Keratinocyte (primary cell): ENCODE measurements around the gene HEXIM1. TPM values are rescaled to one million over a fixed set of nuclear protein-coding genes. Genes with fewer than 3 reads are reported as not detected.

Experiments used
- DNase-seq: peaks from one replicate; pipeline ENCODE4 v3.0.0-alpha.2; 2011; ENCODE audit warnings: low read depth, missing footprints, low spot score
- FAIRE-seq: peaks from 2 replicates; lab custom pipeline; 2011; peaks lifted over from hg19 to GRCh38; lab: Jason Lieb, UNC
- H2AFZ ChIP-seq: 2 replicates; pipeline ENCODE4 v1.6.0; 2012; ENCODE audit warnings: low read length, control low read depth, inconsistent platforms; ENCODE audit not compliant: control insufficient read depth
- H3K27ac ChIP-seq: 2 replicates; pipeline ENCODE4 v1.5.1; 2011; ENCODE audit warnings: low read length; ENCODE audit not compliant: control insufficient read depth, insufficient read depth
- H3K27me3 ChIP-seq: 3 replicates; pipeline ENCODE4 v1.6.0; 2011; ENCODE audit warnings: low read length; ENCODE audit not compliant: control insufficient read depth, insufficient read depth; ENCODE audit errors: extremely low read depth
- H3K36me3 ChIP-seq, 2 experiments: 2 replicates in 1 of 2; 3 replicates in 1 of 2; pipeline ENCODE4 v1.5.1; 2011; ENCODE audit warnings: low read length in 2 of 2, mild to moderate bottlenecking in 1 of 2; ENCODE audit not compliant: control insufficient read depth in 2 of 2, insufficient read depth in 2 of 2; ENCODE audit errors: extremely low read depth in 1 of 2
- H3K4me1 ChIP-seq: 3 replicates; pipeline ENCODE4 v1.5.1; 2011; ENCODE audit warnings: low read length; ENCODE audit not compliant: control insufficient read depth, insufficient read depth; ENCODE audit errors: extremely low read depth
- H3K4me2 ChIP-seq: 3 replicates; pipeline ENCODE4 v1.6.0; 2011; ENCODE audit warnings: low read depth, low read length; ENCODE audit not compliant: control insufficient read depth, insufficient read depth; ENCODE audit errors: extremely low read depth
- H3K4me3 ChIP-seq, 3 experiments: fragments of 200-600 bp in 1 of 3; sonication (generic) in 1 of 3; 2 replicates in 2 of 3; 3 replicates in 1 of 3; pipeline ENCODE4 v1.5.1; 2011 to 2016; ENCODE audit warnings: low read length in 3 of 3, mild to moderate bottlenecking in 3 of 3, control low read depth in 2 of 3, inconsistent platforms in 1 of 3, low read depth in 1 of 3, mixed read lengths in 1 of 3, mixed run types in 1 of 3, moderate library complexity in 1 of 3; ENCODE audit not compliant: control insufficient read depth in 2 of 3, insufficient read depth in 2 of 3; ENCODE audit errors: extremely low read depth in 1 of 3
- H3K79me2 ChIP-seq: 2 replicates; pipeline ENCODE4 v1.6.0; 2012; ENCODE audit warnings: low read length; ENCODE audit not compliant: control insufficient read depth, insufficient read depth
- H3K9ac ChIP-seq: 3 replicates; pipeline ENCODE4 v1.6.0; 2011; ENCODE audit warnings: low read length; ENCODE audit not compliant: control insufficient read depth, insufficient read depth; ENCODE audit errors: extremely low read depth
- H3K9me1 ChIP-seq: 3 replicates; pipeline ENCODE4 v1.6.0; 2011; ENCODE audit warnings: low read length; ENCODE audit not compliant: control insufficient read depth, insufficient read depth; ENCODE audit errors: extremely low read depth
- H3K9me3 ChIP-seq: 2 replicates; pipeline ENCODE4 v1.5.1; 2012; ENCODE audit warnings: low read depth, low read length; ENCODE audit not compliant: control insufficient read depth
- H4K20me1 ChIP-seq: 3 replicates; pipeline ENCODE4 v1.6.0; 2011; ENCODE audit warnings: low read length; ENCODE audit not compliant: control insufficient read depth, insufficient read depth; ENCODE audit errors: extremely low read depth
- EZH2 ChIP-seq: IDR thresholded peaks from one replicate; pipeline ENCODE4 v1.6.1; 2012; ENCODE audit warnings: inconsistent platforms, mild to moderate bottlenecking, low read length, moderate library complexity
- dilution Hi-C: fragments of 300-500 bp; cut with MboI; formaldehyde crosslinking; loops from one replicate; pipeline ENCODE4 v1.7.0; 2020; ENCODE audit warnings: low sequenced_read_pairs; ENCODE audit not compliant: extremely low pct_ligation_motif_present
- polyA plus RNA-seq, 5 experiments: library from polyadenylated mRNA; depleted of rRNA in 3 of 5; stranded (reverse) in 3 of 5; stranded (forward) in 1 of 5; unstranded in 1 of 5; fragments of >200 nt; gene quantifications; 1 replicate in 1 of 5; 2 replicates in 3 of 5; 3 replicates in 1 of 5; pipeline versions ENCODE4 v1.2.1 to v1.2.3, GENCODE V29; 2011 to 2012; ENCODE audit warnings: missing spikeins in 2 of 5, low read depth in 1 of 5, low replicate concordance in 1 of 5
- TF ChIP-seq, protein P1 (sequence below), 3 experiments: IDR thresholded peaks in 1 of 3; conservative IDR thresholded peaks in 1 of 3; optimal IDR thresholded peaks in 1 of 3; 2 replicates in 2 of 3; 3 replicates in 1 of 3; pipeline versions ENCODE3 to v1.5.1; 2011; ENCODE audit warnings: low read length in 3 of 3, mild to moderate bottlenecking in 3 of 3, moderate library complexity in 2 of 3, control low read depth in 1 of 3, inconsistent platforms in 1 of 3; ENCODE audit not compliant: insufficient read depth in 2 of 3; ENCODE audit errors: extremely low read depth in 1 of 3

The HEXIM1 gene
- polyA plus RNA-seq, 1 donor (not counting 4 experiments of a cell fraction or from before 2014, with no cell fraction given): 19.9 TPM

DNA sequence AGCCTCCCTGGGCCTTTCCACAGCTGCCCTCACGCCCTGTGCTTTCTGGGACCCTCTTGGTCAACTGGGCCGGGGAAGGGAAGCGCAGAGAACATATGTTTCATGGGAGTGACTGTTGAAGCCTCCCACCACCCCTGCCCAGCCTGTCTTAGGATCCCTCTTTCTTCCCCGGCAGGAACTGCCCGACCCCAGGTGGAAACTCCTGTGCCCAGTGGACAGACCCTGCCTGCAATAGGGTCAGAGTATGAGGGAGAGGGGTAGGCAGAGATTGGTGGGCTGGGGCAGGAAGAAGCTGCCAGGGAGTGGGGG is 23.9 kb downstream of the HEXIM1 start:
- Histone ChIP-seq H3K9me1 (no peaks in the 10 kb centered on the region), H3K27ac (peak overlapping the region; percentile 100), H3K4me1 (peaks cover 51% of the 10 kb centered on the region), H4K20me1 (no peaks in the 10 kb centered on the region), H3K79me2 (no peaks in the 10 kb centered on the region), H3K27me3 (no peaks in the 10 kb centered on the region), H2AFZ (peak overlapping the region; percentile 47), H3K9ac (peak overlapping the region; percentile 99), H3K36me3 (no peaks in the 10 kb centered on the region), H3K4me3 (peak overlapping the region; percentile 41 to 92 (median 83)), H3K9me3 (no peaks in the 10 kb centered on the region), H3K4me2 (peak overlapping the region; percentile 99)
- FAIRE-seq (no peak), DNase-seq (no peak)
- TF ChIP-seq, protein P1, sequence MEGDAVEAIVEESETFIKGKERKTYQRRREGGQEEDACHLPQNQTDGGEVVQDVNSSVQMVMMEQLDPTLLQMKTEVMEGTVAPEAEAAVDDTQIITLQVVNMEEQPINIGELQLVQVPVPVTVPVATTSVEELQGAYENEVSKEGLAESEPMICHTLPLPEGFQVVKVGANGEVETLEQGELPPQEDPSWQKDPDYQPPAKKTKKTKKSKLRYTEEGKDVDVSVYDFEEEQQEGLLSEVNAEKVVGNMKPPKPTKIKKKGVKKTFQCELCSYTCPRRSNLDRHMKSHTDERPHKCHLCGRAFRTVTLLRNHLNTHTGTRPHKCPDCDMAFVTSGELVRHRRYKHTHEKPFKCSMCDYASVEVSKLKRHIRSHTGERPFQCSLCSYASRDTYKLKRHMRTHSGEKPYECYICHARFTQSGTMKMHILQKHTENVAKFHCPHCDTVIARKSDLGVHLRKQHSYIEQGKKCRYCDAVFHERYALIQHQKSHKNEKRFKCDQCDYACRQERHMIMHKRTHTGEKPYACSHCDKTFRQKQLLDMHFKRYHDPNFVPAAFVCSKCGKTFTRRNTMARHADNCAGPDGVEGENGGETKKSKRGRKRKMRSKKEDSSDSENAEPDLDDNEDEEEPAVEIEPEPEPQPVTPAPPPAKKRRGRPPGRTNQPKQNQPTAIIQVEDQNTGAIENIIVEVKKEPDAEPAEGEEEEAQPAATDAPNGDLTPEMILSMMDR (optimal IDR thresholded peaks at IDR 0.05 in 1 of 3, IDR thresholded peaks at IDR 0.05 in 1 of 3, conservative IDR thresholded peaks at IDR 0.05 in 1 of 3; ENCODE audit: extremely low read depth in 1 of 3, insufficient read depth in 2 of 3, low read length in 3 of 3): no peak
- no peak for TF ChIP-seq EZH2
- dilution Hi-C loops: no loop called here

DNA sequence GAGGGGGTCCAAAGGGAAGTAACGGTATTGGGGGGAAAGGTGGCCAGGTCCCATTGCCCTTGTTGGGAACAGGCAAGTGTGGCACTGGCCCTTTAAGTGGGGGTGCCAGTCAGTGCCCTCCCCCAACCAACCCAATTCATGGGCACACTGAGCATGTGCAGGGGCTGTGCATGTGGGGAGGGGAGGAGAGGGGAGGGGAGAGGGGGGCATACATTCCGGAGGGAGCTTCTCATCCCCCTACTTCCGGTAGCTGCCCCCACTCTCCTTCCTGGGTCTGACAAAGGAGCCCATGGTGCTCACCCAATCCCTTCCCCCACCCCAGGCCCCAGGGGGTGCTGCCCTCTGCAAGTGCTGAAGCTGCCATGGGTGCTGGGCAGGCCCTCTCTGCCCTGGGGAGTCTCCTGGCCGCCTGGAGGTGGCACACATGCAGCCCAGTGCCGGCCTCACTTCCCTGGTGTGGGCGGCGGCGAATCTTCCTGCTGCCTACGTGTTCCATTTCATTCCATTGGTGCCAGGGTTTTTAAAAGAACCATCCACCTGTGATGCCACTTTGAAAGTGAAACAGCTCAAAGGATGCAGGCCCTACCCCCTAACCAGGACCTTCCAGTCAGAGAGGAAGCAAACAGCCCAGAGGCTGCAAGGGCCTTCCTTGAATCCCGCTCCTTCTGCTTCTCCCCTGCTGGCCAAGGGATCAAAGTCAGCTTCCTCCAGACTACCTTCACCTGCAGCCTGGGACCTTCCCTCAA is 24.4 kb downstream of the HEXIM1 start:
- H3K9me1 ChIP-seq: no peaks in the 10 kb centered on the region
- H3K9me3 ChIP-seq: no peaks in the 10 kb centered on the region
- H2AFZ ChIP-seq: peak overlapping the region; percentile 47
- H3K4me3 ChIP-seq: peak overlapping the region; percentile 41 to 92 (median 83)
- dilution Hi-C loops: no loop called here
- TF ChIP-seq EZH2: no peak
- TF ChIP-seq, protein P1 (optimal IDR thresholded peaks at IDR 0.05 in 1 of 3, IDR thresholded peaks at IDR 0.05 in 1 of 3, conservative IDR thresholded peaks at IDR 0.05 in 1 of 3; ENCODE audit: extremely low read depth in 1 of 3, insufficient read depth in 2 of 3, low read length in 3 of 3): peak in 2 of 3 experiments; percentile 26 to 39
- DNase-seq (peak; percentile 95), FAIRE-seq (peak; percentile 86)
- H3K4me1 ChIP-seq: peaks cover 51% of the 10 kb centered on the region
- H3K36me3 ChIP-seq: no peaks in the 10 kb centered on the region
- no peaks in the 10 kb centered on the region for H4K20me1 ChIP-seq
- no peaks in the 10 kb centered on the region for H3K27me3 ChIP-seq
- H3K9ac ChIP-seq: peak overlapping the region; percentile 99
- no peaks in the 10 kb centered on the region for H3K79me2 ChIP-seq
- H3K27ac ChIP-seq: peak overlapping the region; percentile 100
- peak overlapping the region; percentile 99 for H3K4me2 ChIP-seq
